ENCODE measurements around the gene MMAB. TPM values are rescaled to one million over a fixed set of nuclear protein-coding genes. Genes with fewer than 3 reads are reported as not detected.

The MMAB gene
- total and polyA plus RNA-seq, 10 of the 15 experiments (the other 5 are each of a cell fraction or from before 2014, with no cell fraction given), result 10.6 to 65.3 (median 45.2) TPM

DNA sequence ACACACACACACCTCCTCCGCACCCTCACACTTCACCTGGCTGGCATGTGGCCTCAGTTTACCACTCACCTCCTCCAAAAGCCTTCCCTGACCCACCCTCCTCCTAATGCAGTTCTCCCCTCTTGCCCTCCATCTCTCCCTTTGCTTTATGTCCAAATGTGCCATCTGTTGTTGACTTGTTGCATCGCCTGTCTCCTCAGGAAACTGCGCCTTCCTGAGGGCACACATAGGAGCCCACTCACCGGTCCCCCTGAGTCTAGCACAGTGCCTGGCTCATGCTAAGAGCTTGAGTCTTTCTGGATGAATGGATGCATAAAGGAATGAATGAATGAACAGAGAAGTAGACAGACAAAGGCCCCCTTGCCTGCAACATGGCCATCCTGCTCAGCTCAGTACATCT lies 34.3 kb upstream of the MMAB start (continued):
- TF ChIP-seq DPF2 (IDR thresholded peaks at IDR 0.05) (no peak), RB1 (IDR thresholded peaks at IDR 0.05; ENCODE audit: borderline replicate concordance) (no peak), SIX5 (IDR thresholded peaks at IDR 0.05; ENCODE audit: low read depth, low read length, severe bottlenecking) (no peak)
- TF ChIP-seq, protein P1, sequence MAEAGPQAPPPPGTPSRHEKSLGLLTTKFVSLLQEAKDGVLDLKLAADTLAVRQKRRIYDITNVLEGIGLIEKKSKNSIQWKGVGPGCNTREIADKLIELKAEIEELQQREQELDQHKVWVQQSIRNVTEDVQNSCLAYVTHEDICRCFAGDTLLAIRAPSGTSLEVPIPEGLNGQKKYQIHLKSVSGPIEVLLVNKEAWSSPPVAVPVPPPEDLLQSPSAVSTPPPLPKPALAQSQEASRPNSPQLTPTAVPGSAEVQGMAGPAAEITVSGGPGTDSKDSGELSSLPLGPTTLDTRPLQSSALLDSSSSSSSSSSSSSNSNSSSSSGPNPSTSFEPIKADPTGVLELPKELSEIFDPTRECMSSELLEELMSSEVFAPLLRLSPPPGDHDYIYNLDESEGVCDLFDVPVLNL (IDR thresholded peaks at IDR 0.05; ENCODE audit: low read depth, low read length), result no peak
- TF ChIP-seq, protein P2, sequence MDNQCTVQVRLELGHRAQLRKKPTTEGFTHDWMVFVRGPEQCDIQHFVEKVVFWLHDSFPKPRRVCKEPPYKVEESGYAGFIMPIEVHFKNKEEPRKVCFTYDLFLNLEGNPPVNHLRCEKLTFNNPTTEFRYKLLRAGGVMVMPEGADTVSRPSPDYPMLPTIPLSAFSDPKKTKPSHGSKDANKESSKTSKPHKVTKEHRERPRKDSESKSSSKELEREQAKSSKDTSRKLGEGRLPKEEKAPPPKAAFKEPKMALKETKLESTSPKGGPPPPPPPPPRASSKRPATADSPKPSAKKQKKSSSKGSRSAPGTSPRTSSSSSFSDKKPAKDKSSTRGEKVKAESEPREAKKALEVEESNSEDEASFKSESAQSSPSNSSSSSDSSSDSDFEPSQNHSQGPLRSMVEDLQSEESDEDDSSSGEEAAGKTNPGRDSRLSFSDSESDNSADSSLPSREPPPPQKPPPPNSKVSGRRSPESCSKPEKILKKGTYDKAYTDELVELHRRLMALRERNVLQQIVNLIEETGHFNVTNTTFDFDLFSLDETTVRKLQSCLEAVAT (IDR thresholded peaks at IDR 0.05), result no peak
- TF ChIP-seq, protein P3, sequence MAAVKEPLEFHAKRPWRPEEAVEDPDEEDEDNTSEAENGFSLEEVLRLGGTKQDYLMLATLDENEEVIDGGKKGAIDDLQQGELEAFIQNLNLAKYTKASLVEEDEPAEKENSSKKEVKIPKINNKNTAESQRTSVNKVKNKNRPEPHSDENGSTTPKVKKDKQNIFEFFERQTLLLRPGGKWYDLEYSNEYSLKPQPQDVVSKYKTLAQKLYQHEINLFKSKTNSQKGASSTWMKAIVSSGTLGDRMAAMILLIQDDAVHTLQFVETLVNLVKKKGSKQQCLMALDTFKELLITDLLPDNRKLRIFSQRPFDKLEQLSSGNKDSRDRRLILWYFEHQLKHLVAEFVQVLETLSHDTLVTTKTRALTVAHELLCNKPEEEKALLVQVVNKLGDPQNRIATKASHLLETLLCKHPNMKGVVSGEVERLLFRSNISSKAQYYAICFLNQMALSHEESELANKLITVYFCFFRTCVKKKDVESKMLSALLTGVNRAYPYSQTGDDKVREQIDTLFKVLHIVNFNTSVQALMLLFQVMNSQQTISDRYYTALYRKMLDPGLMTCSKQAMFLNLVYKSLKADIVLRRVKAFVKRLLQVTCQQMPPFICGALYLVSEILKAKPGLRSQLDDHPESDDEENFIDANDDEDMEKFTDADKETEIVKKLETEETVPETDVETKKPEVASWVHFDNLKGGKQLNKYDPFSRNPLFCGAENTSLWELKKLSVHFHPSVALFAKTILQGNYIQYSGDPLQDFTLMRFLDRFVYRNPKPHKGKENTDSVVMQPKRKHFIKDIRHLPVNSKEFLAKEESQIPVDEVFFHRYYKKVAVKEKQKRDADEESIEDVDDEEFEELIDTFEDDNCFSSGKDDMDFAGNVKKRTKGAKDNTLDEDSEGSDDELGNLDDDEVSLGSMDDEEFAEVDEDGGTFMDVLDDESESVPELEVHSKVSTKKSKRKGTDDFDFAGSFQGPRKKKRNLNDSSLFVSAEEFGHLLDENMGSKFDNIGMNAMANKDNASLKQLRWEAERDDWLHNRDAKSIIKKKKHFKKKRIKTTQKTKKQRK (IDR thresholded peaks at IDR 0.05; ENCODE audit: low read depth, low read length), result no peak

All from GM12878 (cell line).